AG10803 (cell line): ENCODE measurements around the gene C6orf136.
A peak's percentile ranks its signal among the peaks of the same experiment; 100 is the strongest.

Experiments
- DNase-seq: peaks from one replicate; pipeline ENCODE4 v3.0.0; 2010; ENCODE audit warnings: low read depth
- H3K4me3 ChIP-seq: 2 replicates; pipeline ENCODE4 v1.5.1; 2011; ENCODE audit warnings: mild to moderate bottlenecking, low read length, control low read depth
- TF ChIP-seq, protein P1 (sequence below): conservative IDR thresholded peaks from 2 replicates; pipeline ENCODE4 v1.5.1; 2011; ENCODE audit warnings: mild to moderate bottlenecking, low read length, control low read depth, inconsistent platforms

Gene C6orf136

DNA sequence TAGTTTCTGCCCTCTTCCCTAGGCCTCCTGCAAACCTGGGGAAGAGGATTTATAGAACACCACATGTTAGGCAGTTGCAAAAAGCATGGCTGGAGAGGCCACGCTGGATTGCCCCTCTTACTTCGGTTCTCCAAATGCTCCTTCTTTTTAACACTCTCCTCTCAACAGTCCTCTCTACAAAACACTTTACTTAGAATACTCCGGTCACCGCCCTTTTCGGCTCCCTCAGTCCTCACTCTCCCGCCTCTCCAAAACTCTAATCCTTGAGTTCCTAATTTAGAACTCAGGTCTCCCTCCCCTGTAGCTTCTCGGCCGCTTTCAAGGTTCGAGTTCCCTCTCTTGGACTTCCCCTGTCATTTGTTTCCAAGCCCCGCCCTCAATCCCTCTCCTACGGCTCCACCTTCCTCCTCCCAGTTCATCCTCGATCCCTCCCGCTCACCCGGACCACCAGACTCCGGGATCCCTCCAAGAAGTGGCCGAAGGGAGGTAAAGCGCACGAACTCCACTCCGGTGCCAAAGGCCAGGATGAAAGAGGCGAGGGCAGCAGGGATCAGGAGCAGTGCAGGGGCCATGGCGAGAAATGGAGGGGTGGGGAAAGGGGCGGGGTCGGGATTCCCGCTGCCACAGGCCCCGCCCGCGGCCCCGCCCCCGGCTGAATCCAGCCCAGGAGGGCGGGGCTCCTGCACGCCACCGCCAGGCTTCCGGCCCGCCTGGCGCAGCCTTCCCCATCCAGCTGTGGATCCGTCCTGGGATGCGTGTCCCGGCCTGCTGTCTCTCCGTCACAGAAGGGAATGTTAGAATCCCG is 43.7 kb downstream of the C6orf136 start, which contains the start of gene NRM:
TSS of gene NRM (minus strand) at position 582 of the 805 bp plus-strand sequence. CDS start at position 572, 10 bp downstream.
- DNase-seq: peak; percentile 87
- H3K4me3 ChIP-seq: peak within 1 kb of the TSS; percentile 97
- TF ChIP-seq, protein P1, sequence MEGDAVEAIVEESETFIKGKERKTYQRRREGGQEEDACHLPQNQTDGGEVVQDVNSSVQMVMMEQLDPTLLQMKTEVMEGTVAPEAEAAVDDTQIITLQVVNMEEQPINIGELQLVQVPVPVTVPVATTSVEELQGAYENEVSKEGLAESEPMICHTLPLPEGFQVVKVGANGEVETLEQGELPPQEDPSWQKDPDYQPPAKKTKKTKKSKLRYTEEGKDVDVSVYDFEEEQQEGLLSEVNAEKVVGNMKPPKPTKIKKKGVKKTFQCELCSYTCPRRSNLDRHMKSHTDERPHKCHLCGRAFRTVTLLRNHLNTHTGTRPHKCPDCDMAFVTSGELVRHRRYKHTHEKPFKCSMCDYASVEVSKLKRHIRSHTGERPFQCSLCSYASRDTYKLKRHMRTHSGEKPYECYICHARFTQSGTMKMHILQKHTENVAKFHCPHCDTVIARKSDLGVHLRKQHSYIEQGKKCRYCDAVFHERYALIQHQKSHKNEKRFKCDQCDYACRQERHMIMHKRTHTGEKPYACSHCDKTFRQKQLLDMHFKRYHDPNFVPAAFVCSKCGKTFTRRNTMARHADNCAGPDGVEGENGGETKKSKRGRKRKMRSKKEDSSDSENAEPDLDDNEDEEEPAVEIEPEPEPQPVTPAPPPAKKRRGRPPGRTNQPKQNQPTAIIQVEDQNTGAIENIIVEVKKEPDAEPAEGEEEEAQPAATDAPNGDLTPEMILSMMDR: no peak

DNA sequence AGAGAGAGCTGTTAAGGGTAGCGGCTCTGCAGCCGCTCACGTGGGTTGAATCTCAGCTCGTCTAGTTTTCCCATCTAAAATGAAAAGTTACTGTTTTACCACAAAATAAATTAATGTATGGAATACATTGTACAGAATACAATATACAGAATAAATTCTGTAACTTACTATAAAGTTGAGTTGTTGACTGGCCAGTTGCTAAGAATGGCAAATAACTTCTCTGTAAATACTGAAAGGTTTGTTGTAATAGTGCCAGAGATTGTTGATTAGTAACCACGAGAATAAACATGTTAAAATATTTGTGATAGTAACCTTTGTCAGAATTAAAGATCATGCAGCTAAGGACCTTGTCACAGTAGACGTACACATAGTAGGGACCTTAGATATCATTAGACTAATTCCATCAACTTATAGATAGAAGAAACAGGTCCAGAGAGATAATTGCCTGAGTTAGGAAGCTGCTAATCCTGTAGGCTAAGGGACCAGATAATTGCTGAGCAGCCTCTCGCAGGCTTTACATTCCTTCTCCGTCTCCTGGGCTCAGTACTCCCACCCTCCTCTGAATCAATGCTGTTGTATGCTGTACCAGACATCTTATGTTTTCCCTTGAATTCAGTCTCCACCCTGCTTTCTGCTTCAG is 44.4 kb downstream of the C6orf136 start:
- H3K4me3 ChIP-seq: peak overlapping the region; percentile 44
- TF ChIP-seq, protein P1: no peak
- DNase-seq: no peak

GRCh38 chr6:30696432-30696831 is 49.5 kb downstream of the C6orf136 start:
- no peak for DNase-seq
- no peak overlapping the region for H3K4me3 ChIP-seq
- TF ChIP-seq, protein P1: no peak

- DNase-seq: no peak
- TF ChIP-seq, protein P1: no peak
- H3K4me3 ChIP-seq: no peak overlapping the region
Observed at GRCh38 chr6:30700340-30700739, 53.4 kb downstream of the C6orf136 start.
